ENCODE measurements around the gene MT1HL1. TPM values are rescaled to one million over a fixed set of nuclear protein-coding genes. Genes with fewer than 3 reads are reported as not detected.

MT1HL1 gene
- total RNA-seq, 1 experiment from 2014 or later, result not detected

- Histone ChIP-seq H3K4me3 (replicated peaks in 1 of 2; ENCODE audit: low read depth in 1 of 2, low read length in 2 of 2) (no peak overlapping the region), H4K20me1 (ENCODE audit: insufficient read depth) (no peaks in the 10 kb centered on the region), H3K9ac (ENCODE audit: low read length) (no peak overlapping the region), H3K4me1 (ENCODE audit: control insufficient read depth in 1 of 2, insufficient read depth in 2 of 2, low read length in 2 of 2) (no peaks in the 10 kb centered on the region), H2AFZ (ENCODE audit: low read depth, low read length, poor library complexity, severe bottlenecking) (no peak overlapping the region), H3K9me3 (ENCODE audit: control insufficient read depth in 1 of 2, insufficient read depth in 1 of 2, low read depth in 1 of 2, low read length in 2 of 2) (no peaks in the 10 kb centered on the region), H3K36me3 (ENCODE audit: control insufficient read depth in 1 of 2, insufficient read depth in 2 of 2, low read length in 2 of 2) (no peaks in the 10 kb centered on the region), H3K4me2 (ENCODE audit: low read length) (no peak overlapping the region), H3K79me2 (ENCODE audit: insufficient read depth, low read length) (no peaks in the 10 kb centered on the region), H3K27ac (ENCODE audit: low read depth, low read length) (no peak overlapping the region), H3K9me2 (ENCODE audit: insufficient read depth) (no peaks in the 10 kb centered on the region), H3K27me3 (ENCODE audit: insufficient read depth, low read length) (no peaks in the 10 kb centered on the region; the same call in 1 of the 2 replicates)
- CTCF ChIA-PET, result no interaction called here
- no TSS peak for BruUV-seq (replicated peaks)
- DNase-seq (ENCODE audit: low read depth, low spot score) (no peak), ATAC-seq (no peak)
- TF ChIP-seq SRF (IDR thresholded peaks at IDR 0.05; ENCODE audit: low read depth) (no peak), EGR1 (IDR thresholded peaks at IDR 0.05; ENCODE audit: low read depth) (no peak), CBX3 (IDR thresholded peaks at IDR 0.05; ENCODE audit: low read depth) (no peak)
- RAD21 ChIA-PET (ENCODE audit: low non-redundant PET in 1 of 2, low total read pairs in 2 of 2, uncharacterized antibody in 2 of 2, unreplicated experiment in 2 of 2), result no interaction called here
- intact Hi-C loops (cut with micrococcal nuclease), result no loop called here
- POLR2A ChIA-PET, result no interaction called here
Measured at GRCh38 chr1:237031480-237031879, 27.2 kb upstream of the MT1HL1 start.

GRCh38 chr1:237029850-237030535, 25.8 kb upstream of the MT1HL1 start:
- Histone ChIP-seq H3K27ac (ENCODE audit: low read depth, low read length) (no peak overlapping the region), H3K9me2 (ENCODE audit: insufficient read depth) (no peaks in the 10 kb centered on the region), H3K4me3 (replicated peaks in 1 of 2; ENCODE audit: low read depth in 1 of 2, low read length in 2 of 2) (no peak overlapping the region), H4K20me1 (ENCODE audit: insufficient read depth) (no peaks in the 10 kb centered on the region), H3K27me3 (ENCODE audit: insufficient read depth, low read length) (no peaks in the 10 kb centered on the region; the same call in 1 of the 2 replicates), H3K4me2 (ENCODE audit: low read length) (no peak overlapping the region), H3K9ac (ENCODE audit: low read length) (no peak overlapping the region), H3K36me3 (ENCODE audit: control insufficient read depth in 1 of 2, insufficient read depth in 2 of 2, low read length in 2 of 2) (no peaks in the 10 kb centered on the region), H3K9me3 (ENCODE audit: control insufficient read depth in 1 of 2, insufficient read depth in 1 of 2, low read depth in 1 of 2, low read length in 2 of 2) (no peaks in the 10 kb centered on the region), H3K79me2 (ENCODE audit: insufficient read depth, low read length) (no peaks in the 10 kb centered on the region), H3K4me1 (ENCODE audit: control insufficient read depth in 1 of 2, insufficient read depth in 2 of 2, low read length in 2 of 2) (no peaks in the 10 kb centered on the region), H2AFZ (ENCODE audit: low read depth, low read length, poor library complexity, severe bottlenecking) (no peak overlapping the region)
- no peak for TF ChIP-seq POLR2A (IDR thresholded peaks at IDR 0.05; ENCODE audit: borderline replicate concordance, extremely low read depth, insufficient read depth, insufficient read length)
- no peak for TF ChIP-seq SRF (IDR thresholded peaks at IDR 0.05; ENCODE audit: low read depth)
- TF ChIP-seq YY1 (IDR thresholded peaks at IDR 0.05; ENCODE audit: extremely low read depth, insufficient replicate concordance, low read depth, low read length), result no peak
- TF ChIP-seq SIN3A (IDR thresholded peaks at IDR 0.05; ENCODE audit: low read depth), result no peak
- TF ChIP-seq ZBTB33 (IDR thresholded peaks at IDR 0.05; ENCODE audit: extremely low read depth, insufficient replicate concordance, low read length), result no peak
- TF ChIP-seq EZH2 (IDR thresholded peaks at IDR 0.05), result no peak
- no peak for TF ChIP-seq REST (IDR thresholded peaks at IDR 0.05; ENCODE audit: low read depth)
- no peak for TF ChIP-seq ATF3 (IDR thresholded peaks at IDR 0.05)
- TF ChIP-seq CBX3 (IDR thresholded peaks at IDR 0.05; ENCODE audit: low read depth), result no peak
- TF ChIP-seq CTCF (IDR thresholded peaks at IDR 0.05 in 2 of 3, conservative IDR thresholded peaks at IDR 0.05 in 1 of 3; ENCODE audit: borderline replicate concordance in 1 of 3, insufficient read depth in 1 of 3, low read depth in 2 of 3, low read length in 2 of 3), result no peak
- intact Hi-C loops (cut with micrococcal nuclease), result no loop called here
- no TSS peak for BruUV-seq (replicated peaks)
- ATAC-seq, result no peak
- CTCF ChIA-PET, result no interaction called here
- RAD21 ChIA-PET (ENCODE audit: low non-redundant PET in 1 of 2, low total read pairs in 2 of 2, uncharacterized antibody in 2 of 2, unreplicated experiment in 2 of 2), result no interaction called here
- POLR2A ChIA-PET, result no interaction called here
- DNase-seq (ENCODE audit: low read depth, low spot score), result no peak
